ENCODE data around the gene AJAP1. TPM values are rescaled to one million over a fixed set of nuclear protein-coding genes. Genes with fewer than 3 reads are reported as not detected.

Gene AJAP1
- total RNA-seq, 4 donors from 2014 or later: 0.30 to 4.0 (median 1.0) TPM

DNA sequence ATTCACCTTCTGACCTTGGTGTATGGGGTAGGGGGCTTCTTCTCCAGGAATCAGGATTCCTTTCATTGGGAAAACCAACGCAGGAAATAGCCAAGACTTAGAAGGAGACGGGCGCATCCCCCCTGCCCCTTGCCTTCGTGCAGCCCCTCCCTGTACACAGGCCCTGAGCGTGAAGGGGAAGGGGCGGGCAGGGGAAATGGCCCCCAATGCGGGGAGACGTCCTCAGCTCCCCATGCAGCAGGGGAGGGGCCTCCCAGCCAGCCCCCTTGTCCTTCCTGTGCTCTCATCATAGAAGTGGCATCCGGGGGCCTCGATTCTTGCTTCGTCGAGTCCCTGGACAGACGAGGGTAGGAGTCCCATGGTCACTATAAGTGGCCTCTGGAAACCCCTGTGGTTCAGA, 116.9 kb downstream of the AJAP1 start:
- peaks cover 0 to 13% (median 0%) of the 10 kb centered on the region in 4 donors for H3K27me3 ChIP-seq
- no peak for TF ChIP-seq POLR2A (IDR thresholded peaks at IDR 0.05)
- TF ChIP-seq, protein P1, sequence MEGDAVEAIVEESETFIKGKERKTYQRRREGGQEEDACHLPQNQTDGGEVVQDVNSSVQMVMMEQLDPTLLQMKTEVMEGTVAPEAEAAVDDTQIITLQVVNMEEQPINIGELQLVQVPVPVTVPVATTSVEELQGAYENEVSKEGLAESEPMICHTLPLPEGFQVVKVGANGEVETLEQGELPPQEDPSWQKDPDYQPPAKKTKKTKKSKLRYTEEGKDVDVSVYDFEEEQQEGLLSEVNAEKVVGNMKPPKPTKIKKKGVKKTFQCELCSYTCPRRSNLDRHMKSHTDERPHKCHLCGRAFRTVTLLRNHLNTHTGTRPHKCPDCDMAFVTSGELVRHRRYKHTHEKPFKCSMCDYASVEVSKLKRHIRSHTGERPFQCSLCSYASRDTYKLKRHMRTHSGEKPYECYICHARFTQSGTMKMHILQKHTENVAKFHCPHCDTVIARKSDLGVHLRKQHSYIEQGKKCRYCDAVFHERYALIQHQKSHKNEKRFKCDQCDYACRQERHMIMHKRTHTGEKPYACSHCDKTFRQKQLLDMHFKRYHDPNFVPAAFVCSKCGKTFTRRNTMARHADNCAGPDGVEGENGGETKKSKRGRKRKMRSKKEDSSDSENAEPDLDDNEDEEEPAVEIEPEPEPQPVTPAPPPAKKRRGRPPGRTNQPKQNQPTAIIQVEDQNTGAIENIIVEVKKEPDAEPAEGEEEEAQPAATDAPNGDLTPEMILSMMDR (IDR thresholded peaks at IDR 0.05): no peak
- WGBS, 2 donors: 88% methylated on average over 3 of the region's 13 CpGs; no CpG with 5 or more reads in 1 of the 2 donors
- no peak overlapping the region for H3K4me3 ChIP-seq
- no peaks in the 10 kb centered on the region for H3K4me1 ChIP-seq
- no peaks in the 10 kb centered on the region for H3K9me3 ChIP-seq
- H3K36me3 ChIP-seq: no peaks in the 10 kb centered on the region
- intact Hi-C loops (cut with DNase I): no loop called here
- no peak overlapping the region for H3K27ac ChIP-seq
- no peak for DNase-seq

DNA sequence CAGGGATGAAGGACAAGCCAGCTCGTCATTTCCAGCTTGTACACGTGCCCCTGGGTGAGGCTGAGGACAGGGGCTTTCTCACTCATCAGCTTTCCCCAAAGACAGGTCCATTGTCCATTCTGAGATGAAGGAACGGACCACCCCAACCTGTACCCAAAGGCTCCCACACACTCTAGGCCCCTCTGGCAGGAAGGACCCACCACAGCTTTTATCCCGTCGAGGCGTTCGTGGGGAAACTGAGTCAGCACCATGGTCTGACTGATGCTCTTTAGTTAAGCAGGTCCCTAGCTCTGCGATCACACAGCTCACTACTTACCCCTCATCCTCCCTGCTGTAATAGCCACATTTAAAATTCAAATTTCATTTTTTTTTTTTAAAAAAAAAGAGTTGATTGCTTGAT, 117.3 kb downstream of the AJAP1 start:
- no peaks in the 10 kb centered on the region for H3K36me3 ChIP-seq
- no peak for TF ChIP-seq POLR2A (IDR thresholded peaks at IDR 0.05)
- TF ChIP-seq, protein P1 (IDR thresholded peaks at IDR 0.05): no peak
- H3K27me3 ChIP-seq: peaks cover 0 to 13% (median 0%) of the 10 kb centered on the region in 4 donors
- 70 to 88% methylated on average over 7 of the region's 8 CpGs for WGBS, 2 donors
- no peak for DNase-seq
- intact Hi-C loops (cut with DNase I): no loop called here
- no peak overlapping the region for H3K4me3 ChIP-seq
- no peaks in the 10 kb centered on the region for H3K4me1 ChIP-seq
- H3K27ac ChIP-seq: no peak overlapping the region
- H3K9me3 ChIP-seq: no peaks in the 10 kb centered on the region

DNA sequence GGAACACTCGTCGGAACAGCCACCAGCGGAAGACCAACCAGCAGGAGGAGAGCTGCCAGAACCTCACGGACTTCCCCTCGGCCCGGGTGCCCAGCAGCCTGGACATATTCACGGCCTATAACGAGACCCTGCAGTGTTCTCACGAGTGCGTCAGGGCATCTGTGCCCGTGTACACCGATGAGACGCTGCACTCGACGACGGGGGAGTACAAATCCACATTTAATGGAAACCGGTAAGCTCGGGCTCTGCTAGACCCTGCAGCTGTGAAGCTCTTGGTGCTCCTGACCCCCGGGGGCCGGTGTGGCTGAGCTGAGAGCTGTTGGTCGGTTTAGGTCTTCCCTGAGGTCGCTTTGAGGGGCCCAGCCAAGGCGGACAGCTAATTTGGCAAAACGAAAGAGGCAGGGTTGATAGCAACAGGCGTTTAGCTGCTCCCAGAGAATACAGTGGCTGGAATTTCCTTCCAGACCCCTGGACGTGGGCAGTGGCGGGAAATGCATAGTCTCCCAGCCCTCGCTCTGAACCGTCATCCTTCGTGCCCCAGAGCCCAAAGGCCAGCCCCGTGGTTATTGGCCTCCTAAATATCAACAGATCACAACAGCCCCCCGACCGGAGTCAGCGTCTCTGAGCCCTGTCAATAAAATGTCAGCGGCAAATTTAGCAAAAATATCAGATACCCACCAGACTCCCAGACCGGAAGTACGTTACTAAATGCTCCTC, 118.0 kb downstream of the AJAP1 start:
- Histone ChIP-seq H3K4me3 (no peak overlapping the region), H3K36me3 (no peaks in the 10 kb centered on the region), H3K27ac (no peak overlapping the region), H3K4me1 (no peaks in the 10 kb centered on the region), H3K9me3 (no peaks in the 10 kb centered on the region), H3K27me3 (peaks cover 0 to 13% (median 0%) of the 10 kb centered on the region in 4 donors)
- intact Hi-C loops (cut with DNase I): no loop called here
- no peak for DNase-seq
- no peak for TF ChIP-seq POLR2A (IDR thresholded peaks at IDR 0.05)
- TF ChIP-seq, protein P1 (IDR thresholded peaks at IDR 0.05): no peak
- 82 to 85% methylated on average over 20 to 27 of the region's 37 CpGs for WGBS, 2 donors

DNA sequence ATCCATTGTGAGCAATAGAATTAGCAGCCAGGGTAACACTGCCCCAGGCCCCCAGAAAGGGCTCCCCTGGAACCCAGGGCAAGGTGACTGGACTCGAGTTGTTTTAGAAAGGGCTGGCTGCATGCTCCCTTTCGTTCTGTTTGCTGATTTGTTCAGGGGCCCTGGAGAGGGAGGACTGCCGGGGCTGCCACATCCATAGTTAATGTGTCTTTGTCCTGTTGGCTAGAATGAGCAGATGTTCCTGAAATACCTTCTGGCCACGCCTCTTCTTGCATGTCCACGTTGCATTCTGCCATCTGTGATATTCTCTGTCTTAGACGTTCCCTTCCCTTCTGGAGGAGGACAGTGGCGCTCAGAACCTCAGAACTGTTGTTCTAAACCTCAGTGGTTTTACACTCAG, 118.8 kb downstream of the AJAP1 start:
- H3K4me3 ChIP-seq: no peak overlapping the region
- no peaks in the 10 kb centered on the region for H3K36me3 ChIP-seq
- no peak overlapping the region for H3K27ac ChIP-seq
- peaks cover 0 to 3% (median 2%) of the 10 kb centered on the region in 3 donors for H3K4me1 ChIP-seq
- peaks cover 0 to 13% (median 0%) of the 10 kb centered on the region in 4 donors for H3K27me3 ChIP-seq
- no peak for DNase-seq
- intact Hi-C loops (cut with DNase I): no loop called here
- no peaks in the 10 kb centered on the region for H3K9me3 ChIP-seq
- TF ChIP-seq POLR2A (IDR thresholded peaks at IDR 0.05): no peak
- TF ChIP-seq, protein P1 (IDR thresholded peaks at IDR 0.05): no peak
- WGBS, 2 donors: 58 to 66% methylated on average over 7 of the region's 7 CpGs

DNA sequence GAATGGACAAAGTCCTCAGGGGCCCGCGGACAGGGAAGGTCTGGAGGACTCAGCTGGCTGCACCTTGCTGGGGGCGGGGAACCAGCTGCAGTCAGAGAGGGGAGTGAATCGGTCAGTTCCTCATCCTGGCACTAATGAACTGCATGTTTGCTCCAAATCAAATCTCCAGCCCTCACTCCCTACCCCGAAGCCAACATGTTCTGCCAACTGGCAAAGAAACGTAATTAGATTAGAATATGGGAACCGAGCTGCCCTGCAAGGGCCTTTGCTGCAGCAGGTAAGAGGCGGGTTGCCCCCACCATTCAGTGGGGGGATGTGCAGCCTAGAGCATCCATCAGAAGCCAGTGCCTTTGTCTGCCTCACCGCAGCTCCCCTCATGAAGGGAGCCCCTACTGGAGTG, 121.1 kb downstream of the AJAP1 start:
- TF ChIP-seq, protein P1 (IDR thresholded peaks at IDR 0.05): no peak
- TF ChIP-seq POLR2A (IDR thresholded peaks at IDR 0.05): no peak
- H3K4me1 ChIP-seq: peaks cover 0 to 18% (median 13%) of the 10 kb centered on the region in 3 donors
- no peaks in the 10 kb centered on the region for H3K9me3 ChIP-seq
- WGBS, 2 donors: 47 to 69% methylated on average over 7 of the region's 9 CpGs
- no peaks in the 10 kb centered on the region for H3K36me3 ChIP-seq
- intact Hi-C loops (cut with DNase I): no loop called here
- DNase-seq: no peak
- peaks cover 0 to 13% (median 0%) of the 10 kb centered on the region in 4 donors for H3K27me3 ChIP-seq
- no peak overlapping the region for H3K27ac ChIP-seq
- no peak overlapping the region for H3K4me3 ChIP-seq

Measured in esophagus squamous epithelium (tissue), 5 donors.